HG03039 (cell line): ENCODE data around the gene PPT2.
"Not testable (repeated sequence)": the region's sequence is repeated elsewhere in the genome, so short reads cannot be mapped to it uniquely, and the experiment has no call there.

Source experiments
- ATAC-seq: cut with Tn5 transposase; IDR thresholded peaks from one replicate; pipeline ENCODE4 v1.9.1; 2021; ENCODE audit warnings: mild to moderate bottlenecking, moderate library complexity; ENCODE audit not compliant: unreplicated experiment

PPT2 gene

GRCh38 chr6:32127409-32127716 lies 26.6 kb upstream of the PPT2 start:
- no peak for ATAC-seq

GRCh38 chr6:32127717-32128592 lies 26.0 kb upstream of the PPT2 start, which contains the start of gene ATF6B:
Gene ATF6B, minus strand, starts transcription at chr6:32128246. Its CDS starts 39 bp downstream, at chr6:32128207.
- peak; percentile 81 for ATAC-seq

GRCh38 chr6:32128751-32129296 lies 25.1 kb upstream of the PPT2 start:
- no peak for ATAC-seq

GRCh38 chr6:32129297-32130088 lies 24.4 kb upstream of the PPT2 start:
- no peak for ATAC-seq

GRCh38 chr6:32131439-32131948 lies 22.4 kb upstream of the PPT2 start:
- no peak for ATAC-seq

- ATAC-seq: no peak
Measured at GRCh38 chr6:32132110-32132509, 21.8 kb upstream of the PPT2 start.

GRCh38 chr6:32133786-32134185 lies 20.2 kb upstream of the PPT2 start:
- no peak for ATAC-seq

- ATAC-seq: no peak
Measured at GRCh38 chr6:32137454-32137853, 16.5 kb upstream of the PPT2 start.

GRCh38 chr6:32139590-32139989 lies 14.4 kb upstream of the PPT2 start:
- no peak for ATAC-seq

- ATAC-seq: no peak
Measured at GRCh38 chr6:32140420-32141046, 13.4 kb upstream of the PPT2 start.

GRCh38 chr6:32144238-32144637 lies 9.7 kb upstream of the PPT2 start:
- ATAC-seq: not testable (repeated sequence)

GRCh38 chr6:32146287-32146686 lies 7.7 kb upstream of the PPT2 start:
- ATAC-seq: no peak

GRCh38 chr6:32146687-32147086 lies 7.3 kb upstream of the PPT2 start:
- ATAC-seq: no peak

GRCh38 chr6:32147401-32148132 lies 6.4 kb upstream of the PPT2 start:
- no peak for ATAC-seq

GRCh38 chr6:32148289-32149091 lies 5.5 kb upstream of the PPT2 start:
- no peak for ATAC-seq

- ATAC-seq: no peak
Measured at GRCh38 chr6:32149092-32149755, 4.7 kb upstream of the PPT2 start.

GRCh38 chr6:32149932-32150870 lies 3.7 kb upstream of the PPT2 start:
- ATAC-seq: no peak
